ENCODE measurements around the gene HPS1. TPM values are rescaled to one million over a fixed set of nuclear protein-coding genes. Genes with fewer than 3 reads are reported as not detected.

HPS1 gene
- total RNA-seq, 1 experiment from 2014 or later: 6.3 TPM

DNA sequence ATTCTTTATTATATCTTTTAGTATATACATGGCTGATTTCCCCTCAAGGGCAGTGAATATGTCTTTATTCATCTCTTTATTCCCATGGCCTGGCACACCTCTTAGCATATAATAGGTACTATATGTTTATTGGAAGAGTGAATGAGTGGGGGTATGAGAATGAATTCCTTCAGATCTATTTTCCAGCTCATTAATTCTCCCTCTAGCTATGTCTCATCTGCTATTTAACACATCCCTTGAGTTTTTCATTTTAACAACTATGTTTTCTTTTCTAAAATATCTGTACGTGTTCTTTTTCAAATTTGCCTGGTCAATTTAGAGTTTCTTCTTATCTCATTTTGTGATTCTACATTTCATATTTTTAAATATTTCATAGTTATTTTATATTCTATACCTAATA is 14.4 kb downstream of the HPS1 start:
- no peak for DNase-seq (ENCODE audit: low read depth)

- DNase-seq (ENCODE audit: low read depth): no peak
These were observed 15.7 kb downstream of the HPS1 start for GRCh38 chr10:98431016-98431415.

DNA sequence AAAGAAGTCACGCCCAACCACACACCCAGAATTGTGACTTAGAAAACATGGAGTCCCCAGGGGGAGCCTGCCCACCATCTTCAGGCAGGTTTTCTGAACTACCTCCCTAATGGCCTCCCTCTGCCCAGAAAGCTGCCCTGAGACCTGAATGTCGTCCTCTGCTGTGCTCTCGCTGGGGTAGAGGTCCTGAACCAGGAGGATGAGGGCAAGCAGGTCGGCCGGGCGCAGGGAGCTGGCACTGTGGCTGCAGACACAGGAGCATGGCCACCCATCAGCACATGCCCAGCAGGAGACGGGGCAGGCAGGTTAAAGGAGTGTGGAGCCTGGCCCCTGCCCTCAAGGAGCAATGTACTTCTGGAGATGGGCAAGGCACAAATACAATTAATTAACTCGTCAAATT is 16.3 kb downstream of the HPS1 start:
- no peak for DNase-seq (ENCODE audit: low read depth)

DNA sequence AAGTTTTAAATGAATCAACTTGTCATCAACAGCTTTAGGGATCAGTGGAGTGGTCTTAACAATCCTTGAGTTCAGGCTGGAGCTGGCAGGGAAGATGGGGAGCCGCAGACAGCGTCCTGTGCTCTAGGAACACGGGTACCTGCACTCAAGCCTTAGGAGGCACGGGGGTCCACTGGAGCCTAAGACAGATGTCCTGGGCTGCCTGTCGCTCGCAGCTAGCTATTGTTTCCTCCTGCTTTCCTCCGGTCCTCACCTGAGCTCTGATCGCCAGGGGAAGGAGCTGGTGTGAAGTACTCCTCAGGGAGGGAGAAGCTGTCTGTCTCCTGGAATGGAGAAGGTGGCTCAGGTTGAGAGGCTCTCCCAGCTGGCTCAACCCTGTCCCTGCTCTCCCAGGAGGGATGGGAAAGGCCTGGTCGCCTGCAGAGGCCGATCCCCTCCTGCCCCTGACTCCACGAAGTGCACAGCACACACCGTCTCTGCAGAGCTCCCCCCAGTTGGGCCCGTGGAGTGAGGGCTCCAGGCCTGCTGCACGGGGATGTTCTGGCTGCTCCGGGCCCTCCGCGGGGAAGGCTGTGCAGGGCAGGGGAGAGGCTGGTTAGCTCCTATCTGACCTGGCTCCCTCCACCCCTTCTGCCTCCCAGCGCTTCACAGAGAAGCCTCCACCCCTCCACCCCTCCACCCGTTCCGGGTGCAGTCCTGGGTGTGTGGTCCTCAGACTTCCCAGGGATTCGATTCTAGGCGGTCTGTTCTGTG is 17.2 kb downstream of the HPS1 start:
- DNase-seq (ENCODE audit: low read depth): no peak

GRCh38 chr10:98427011-98427515 is 19.7 kb downstream of the HPS1 start:
- no peak for DNase-seq (ENCODE audit: low read depth)

GRCh38 chr10:98425511-98426352 is 21.0 kb downstream of the HPS1 start:
- peak; percentile 55 for DNase-seq (ENCODE audit: low read depth)

- no peak for DNase-seq (ENCODE audit: low read depth)
These were observed 22.2 kb downstream of the HPS1 start for GRCh38 chr10:98424295-98425254.

DNA sequence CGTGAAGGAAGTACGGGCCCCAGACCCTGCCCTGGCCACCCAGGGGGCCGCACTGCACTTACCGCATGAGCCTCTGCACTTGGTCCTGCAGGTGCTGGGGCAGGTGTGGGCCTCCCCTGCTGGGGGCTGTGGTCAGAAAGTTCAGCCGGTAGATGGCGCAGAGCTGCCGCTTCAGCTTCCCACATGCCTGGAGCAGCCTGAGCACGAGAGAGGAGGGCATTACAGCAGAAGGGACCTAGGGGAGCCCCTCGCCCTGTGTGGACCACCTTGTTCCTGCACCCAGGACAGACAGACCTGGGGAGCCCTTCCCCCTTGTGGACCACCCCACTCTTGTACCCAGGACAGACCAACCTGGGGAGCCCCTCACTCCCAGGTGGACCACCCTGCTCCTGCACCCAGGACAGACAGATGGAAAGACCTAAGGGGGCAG is 23.0 kb downstream of the HPS1 start:
- DNase-seq (ENCODE audit: low read depth): peak; percentile 30

DNA sequence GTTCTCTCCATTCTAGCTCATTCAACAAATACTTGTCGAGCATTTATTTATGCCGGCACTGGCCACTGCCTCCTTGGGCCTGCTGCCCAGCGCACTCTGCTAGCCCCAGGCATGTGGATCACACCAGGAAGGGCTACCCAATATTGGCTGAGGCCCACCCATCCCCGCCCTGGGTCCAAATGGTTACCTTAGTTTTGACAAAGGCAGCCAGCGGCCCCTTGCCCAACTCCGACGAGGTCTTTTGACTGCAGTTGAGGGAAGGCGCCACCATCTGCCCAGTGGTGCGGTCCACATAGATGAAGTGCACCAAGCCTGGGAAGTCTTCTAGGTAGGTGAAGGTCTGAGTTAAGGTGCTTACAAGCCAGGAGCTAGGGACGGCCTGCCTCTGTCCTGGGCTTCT is 24.6 kb downstream of the HPS1 start:
- DNase-seq (ENCODE audit: low read depth): no peak

GRCh38 chr10:98420786-98421185 is 25.9 kb downstream of the HPS1 start:
- no peak for DNase-seq (ENCODE audit: low read depth)

DNA sequence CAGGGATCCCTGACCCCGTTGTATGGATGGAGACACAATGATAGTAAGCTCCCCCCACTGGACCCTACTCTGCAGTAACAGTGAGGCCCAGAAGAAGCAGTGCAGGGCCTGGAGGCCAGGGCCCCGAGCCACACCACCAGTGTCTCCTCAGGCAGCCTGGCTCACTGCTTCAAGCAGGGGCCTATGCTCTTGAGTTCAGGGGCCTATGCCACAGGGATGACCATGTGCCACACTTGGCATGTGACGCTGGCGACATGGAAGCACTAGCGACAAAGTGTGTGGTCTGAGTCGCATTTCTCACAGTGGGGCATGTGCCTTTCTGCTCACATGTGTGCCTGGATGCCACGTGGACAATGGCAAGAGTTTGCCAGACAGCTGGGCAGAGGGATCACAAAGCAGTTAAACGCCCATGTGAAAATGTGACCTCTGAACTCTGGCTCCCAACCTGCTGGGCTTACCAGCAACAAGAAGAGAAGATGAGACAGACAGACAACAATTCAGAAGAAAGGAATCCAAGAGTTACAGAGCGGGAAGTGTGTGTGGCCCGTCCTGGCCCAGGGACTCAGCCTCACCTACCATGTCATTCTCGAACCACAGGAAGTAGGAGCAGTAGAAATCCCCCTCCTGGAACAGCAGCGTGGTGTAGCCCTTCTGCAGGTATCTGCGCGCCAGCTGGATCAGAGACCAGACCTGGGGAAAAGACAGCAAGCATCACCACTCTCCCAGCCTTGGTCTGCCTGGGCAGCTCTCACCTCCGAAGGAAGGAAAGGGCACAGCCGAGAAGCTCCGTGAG is 27.1 kb downstream of the HPS1 start:
- no peak for DNase-seq (ENCODE audit: low read depth)

- DNase-seq (ENCODE audit: low read depth): no peak
These were observed 27.9 kb downstream of the HPS1 start for GRCh38 chr10:98418665-98419468.

- no peak for DNase-seq (ENCODE audit: low read depth)
These were observed 28.6 kb downstream of the HPS1 start for GRCh38 chr10:98417973-98418664.

- DNase-seq (ENCODE audit: low read depth): no peak
These were observed 29.2 kb downstream of the HPS1 start for GRCh38 chr10:98417481-98417959.

DNA sequence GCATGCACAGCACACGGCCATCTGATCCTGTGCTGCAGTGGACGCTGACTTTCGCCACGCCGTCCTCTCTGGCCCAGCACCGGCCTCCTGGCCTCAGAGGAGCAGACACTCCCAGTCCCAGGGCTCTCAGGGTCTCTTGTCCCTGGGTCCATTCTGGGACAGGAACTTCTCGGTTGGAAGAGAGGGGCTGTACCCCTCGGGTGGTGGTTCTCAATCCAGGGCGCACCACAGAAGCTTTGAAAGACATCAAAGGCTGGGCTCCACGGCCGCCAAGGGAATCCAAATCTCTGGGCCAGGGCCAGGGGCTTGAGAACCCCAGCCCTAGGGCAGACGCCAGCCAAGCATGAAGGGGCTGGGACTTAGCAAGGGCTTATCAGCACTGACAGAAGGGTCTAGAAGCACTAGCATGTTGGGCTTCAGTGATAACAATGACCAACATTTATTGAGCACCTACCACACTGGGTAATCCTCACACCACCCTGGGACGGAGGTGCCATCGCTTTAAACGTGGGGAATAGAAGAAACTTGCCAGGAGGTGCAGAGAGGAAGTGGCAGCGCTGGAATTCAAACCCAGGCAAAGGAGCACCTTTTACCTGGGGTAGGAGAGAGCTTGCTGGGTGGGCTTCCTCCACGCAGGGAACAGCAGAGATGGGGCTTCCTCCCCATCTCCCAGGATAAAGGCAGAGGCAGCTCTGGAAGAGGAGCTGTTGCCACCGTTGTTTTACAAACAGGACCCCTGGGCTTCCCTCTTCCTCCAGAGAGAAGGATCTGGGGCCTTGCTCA is 29.9 kb downstream of the HPS1 start:
- no peak for DNase-seq (ENCODE audit: low read depth)

DNA sequence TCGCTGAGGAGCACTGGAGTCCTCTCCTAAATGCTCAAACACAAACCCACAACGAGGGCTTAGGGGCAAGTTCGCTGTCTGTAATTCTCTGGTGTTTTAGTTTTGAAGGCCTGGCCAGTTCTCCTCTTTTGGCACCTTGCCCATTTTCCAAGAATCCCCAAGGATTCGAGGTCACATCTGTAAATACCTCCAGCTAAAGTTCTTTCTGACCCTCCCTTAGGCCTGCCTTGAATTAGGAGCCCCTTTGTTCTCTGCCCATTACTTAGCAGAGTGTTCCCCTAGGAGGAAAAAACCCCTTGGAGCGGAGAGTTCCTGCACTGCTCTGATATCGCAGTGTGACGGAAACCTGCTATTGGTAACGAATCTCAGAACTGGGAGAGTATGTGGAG is 31.0 kb downstream of the HPS1 start:
- DNase-seq (ENCODE audit: low read depth): no peak

DNA sequence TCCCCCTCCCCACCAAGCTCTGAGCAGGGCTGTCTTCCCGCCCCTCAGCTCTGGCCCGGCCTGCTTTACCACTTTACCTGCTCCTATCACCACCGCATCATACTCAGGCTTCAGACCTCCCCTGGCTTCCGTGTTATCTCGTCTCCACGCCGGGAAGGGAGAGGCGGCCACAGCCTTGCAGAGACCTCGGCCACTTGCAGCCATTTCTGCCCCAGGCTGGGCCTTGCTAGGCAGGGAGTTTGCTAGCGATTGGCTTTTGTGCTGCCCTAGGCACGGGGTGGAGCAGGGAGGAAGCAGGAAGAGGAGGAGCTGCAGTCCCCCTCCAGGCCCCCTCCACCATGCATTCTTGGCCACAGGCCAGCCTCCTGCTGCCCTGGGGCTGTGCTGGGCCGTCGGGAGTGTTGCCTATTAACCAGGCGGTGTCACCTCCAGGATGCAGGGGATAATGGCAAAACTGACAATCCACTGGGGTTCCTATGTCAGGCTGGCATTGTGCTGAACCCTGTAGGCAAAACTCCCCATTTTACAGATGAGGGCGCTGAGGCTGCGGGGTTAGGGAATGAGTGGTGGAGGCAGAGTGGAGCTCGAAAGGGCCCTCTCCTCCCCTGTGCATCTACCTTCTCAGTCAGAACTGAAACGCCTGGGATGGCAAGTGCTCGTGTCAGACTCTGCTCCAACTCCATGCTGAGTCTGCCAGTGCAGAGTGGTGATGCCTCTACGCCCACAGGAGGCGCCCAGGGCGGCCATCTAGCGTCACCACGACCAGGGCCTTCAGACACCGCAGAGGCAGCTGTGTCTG is 31.6 kb downstream of the HPS1 start, which contains the start of gene PYROXD2:
PYROXD2 (minus strand) TSS at position 251 of the 799 bp plus-strand sequence; CDS start at position 204, 47 bp downstream.
- peak; percentile 91 for DNase-seq (ENCODE audit: low read depth)

DNA sequence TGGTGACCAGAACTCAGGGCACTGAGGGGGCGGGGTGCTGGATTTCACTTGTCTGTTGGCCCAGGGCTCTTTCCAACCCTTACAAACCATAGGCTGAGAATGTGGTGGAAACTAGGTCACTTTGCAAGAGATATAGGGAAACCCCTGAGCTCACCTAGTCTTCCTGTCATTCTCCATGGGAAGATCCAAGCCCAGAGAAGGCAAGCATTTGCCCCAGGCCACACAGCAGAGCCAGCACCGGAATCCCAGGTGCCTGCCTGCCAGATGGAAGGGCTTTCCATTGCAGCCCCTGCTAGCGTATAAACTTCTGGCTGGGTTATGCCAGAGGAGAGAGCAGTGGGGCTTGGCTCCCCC is 32.2 kb downstream of the HPS1 start:
- DNase-seq (ENCODE audit: low read depth): no peak

Data from Daoy (cell line).